ENCODE measurements around the gene HMCN1.

Gene HMCN1

DNA sequence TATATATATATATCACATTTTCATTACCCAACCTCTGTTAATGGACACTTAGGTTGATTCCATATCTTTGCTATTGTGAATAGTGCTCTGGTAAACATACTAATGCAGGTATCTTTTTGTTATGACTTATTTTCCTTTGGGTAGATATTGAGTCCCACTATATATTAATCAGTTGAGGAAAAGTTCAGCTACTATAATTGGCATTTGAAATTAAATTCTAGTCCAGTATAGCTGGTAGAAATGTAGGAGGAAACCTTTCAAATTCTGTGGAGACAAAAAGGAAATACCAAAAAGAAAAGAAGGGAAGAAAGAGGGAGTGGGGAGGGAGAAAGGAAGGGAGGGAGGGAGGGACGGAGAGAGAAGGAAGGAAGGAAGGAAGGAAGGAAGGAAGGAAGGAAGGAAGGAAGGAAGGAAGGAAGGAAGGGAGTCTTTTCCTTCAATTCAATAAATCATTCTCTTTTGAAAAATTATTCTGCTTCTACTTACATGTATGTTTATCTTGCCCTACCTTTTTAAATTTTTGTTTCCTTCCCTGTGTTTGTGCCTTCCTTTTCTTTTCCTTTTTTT is 329.0 kb downstream of the HMCN1 start:
- in situ Hi-C loops (cut with MboI; ENCODE audit: low sequenced_read_pairs) = no loop called here

- in situ Hi-C loops (cut with MboI; ENCODE audit: low sequenced_read_pairs) = no loop called here
These were observed 332.2 kb downstream of the HMCN1 start for GRCh38 chr1:186066411-186066810.

GRCh38 chr1:186073697-186074096 is 339.5 kb downstream of the HMCN1 start:
- in situ Hi-C loops (cut with MboI; ENCODE audit: low sequenced_read_pairs) = no loop called here

- in situ Hi-C loops (cut with MboI; ENCODE audit: low sequenced_read_pairs) = no loop called here
These were observed 341.8 kb downstream of the HMCN1 start for GRCh38 chr1:186076006-186076405.

GRCh38 chr1:186078245-186078644 is 344.1 kb downstream of the HMCN1 start:
- in situ Hi-C loops (cut with MboI; ENCODE audit: low sequenced_read_pairs) = no loop called here

DNA sequence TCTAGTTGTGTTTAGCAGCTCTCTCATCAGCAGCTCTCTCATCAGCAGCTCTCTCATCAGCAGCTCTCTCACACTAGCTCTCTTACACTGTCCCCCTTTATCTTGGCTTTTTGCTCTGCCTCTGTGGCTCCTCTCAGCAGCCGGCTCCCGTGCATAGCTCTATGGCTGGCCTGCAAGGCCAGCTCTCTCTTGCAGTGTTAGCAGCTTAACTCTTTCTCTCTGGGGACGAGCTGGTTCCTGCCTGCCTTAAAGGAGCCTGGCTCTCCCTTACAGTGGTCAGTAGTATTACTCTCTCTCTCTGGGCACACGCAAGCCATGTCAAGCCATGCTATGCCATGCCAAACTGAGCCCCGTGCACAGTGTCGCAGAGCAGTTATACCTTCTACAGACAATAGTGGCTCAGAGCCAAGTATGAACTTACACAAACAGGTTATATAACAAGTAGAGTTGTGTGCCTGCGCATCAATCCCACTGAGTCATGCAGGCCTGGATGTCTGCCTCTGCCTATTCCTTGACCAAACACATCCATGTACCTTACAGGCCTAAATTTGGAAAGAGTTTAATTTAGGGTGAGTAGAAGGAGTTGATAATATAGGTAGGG is 345.0 kb downstream of the HMCN1 start:
- in situ Hi-C loops (cut with MboI; ENCODE audit: low sequenced_read_pairs) = no loop called here

DNA sequence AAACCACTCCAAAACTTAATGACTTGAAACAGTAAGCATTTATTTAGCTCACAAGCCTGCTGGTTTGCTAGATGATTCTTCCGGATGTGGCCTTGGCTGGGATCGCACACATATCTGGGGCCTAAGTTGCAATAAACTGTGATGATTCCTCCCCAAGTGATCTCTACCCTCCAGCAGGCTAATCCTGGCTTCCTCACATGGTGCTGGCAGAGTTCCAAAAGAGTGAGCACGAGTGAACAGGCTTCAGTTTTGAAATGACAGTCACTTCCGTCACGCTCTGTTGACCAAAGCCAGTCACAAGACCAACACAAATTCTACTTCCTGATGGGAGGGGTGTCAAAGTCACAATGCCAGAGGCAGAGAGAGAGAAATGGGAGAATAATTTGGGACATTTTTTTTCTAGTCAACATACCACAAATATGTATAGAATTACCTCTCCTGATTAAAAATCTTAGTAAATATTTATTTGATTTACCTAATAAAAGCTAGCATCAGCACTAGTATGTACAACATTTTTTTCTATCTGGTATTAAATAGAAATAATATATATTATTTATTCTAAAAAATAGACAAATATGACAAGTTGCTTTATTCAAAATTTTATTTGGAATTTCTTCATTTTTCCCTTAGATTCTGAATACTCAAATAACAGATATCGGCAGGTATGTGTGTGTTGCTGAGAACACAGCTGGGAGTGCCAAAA is 348.2 kb downstream of the HMCN1 start:
- in situ Hi-C loops (cut with MboI; ENCODE audit: low sequenced_read_pairs) = no loop called here

- in situ Hi-C loops (cut with MboI; ENCODE audit: low sequenced_read_pairs) = no loop called here
These were observed 352.4 kb downstream of the HMCN1 start for GRCh38 chr1:186086583-186086982.

DNA sequence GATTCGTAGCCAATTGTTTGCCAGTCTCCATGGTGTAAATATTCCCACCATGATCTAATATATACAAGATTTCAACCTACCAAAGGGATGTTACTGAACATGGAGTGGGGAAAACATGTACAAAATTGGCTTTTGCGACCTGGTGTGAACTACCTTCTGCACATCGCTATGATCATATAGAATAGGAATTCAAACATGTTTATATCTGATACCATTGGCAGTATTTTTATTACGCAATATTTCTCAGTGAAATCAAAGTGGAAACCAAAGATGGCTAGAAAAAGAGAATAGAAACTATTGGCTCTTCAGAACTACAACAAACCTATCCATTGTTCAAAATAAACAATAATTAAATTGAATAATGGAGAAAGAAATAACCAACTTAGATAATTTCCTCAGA is 355.7 kb downstream of the HMCN1 start:
- in situ Hi-C loops (cut with MboI; ENCODE audit: low sequenced_read_pairs) = no loop called here

GRCh38 chr1:186091222-186091720 is 357.1 kb downstream of the HMCN1 start:
- in situ Hi-C loops (cut with MboI; ENCODE audit: low sequenced_read_pairs) = no loop called here

- in situ Hi-C loops (cut with MboI; ENCODE audit: low sequenced_read_pairs) = no loop called here
These were observed 359.2 kb downstream of the HMCN1 start for GRCh38 chr1:186093437-186093836.

DNA sequence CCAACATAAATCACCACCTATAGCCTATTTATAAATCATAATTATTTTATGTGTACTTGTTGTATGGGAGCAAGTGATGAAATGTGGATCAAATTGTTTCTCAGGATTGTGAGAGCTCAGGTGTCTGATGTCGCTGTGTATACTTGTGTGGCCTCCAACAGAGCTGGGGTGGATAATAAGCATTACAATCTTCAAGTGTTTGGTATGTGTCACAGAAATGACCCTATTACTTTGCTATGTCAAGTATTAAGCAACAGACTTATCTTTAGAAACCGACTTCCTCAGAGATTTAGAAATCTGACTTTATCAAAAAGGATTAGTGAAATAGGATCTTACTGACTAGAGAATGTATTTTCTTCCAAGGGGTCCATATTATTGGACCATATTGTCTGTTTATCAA is 360.0 kb downstream of the HMCN1 start:
- in situ Hi-C loops (cut with MboI; ENCODE audit: low sequenced_read_pairs) = no loop called here

DNA sequence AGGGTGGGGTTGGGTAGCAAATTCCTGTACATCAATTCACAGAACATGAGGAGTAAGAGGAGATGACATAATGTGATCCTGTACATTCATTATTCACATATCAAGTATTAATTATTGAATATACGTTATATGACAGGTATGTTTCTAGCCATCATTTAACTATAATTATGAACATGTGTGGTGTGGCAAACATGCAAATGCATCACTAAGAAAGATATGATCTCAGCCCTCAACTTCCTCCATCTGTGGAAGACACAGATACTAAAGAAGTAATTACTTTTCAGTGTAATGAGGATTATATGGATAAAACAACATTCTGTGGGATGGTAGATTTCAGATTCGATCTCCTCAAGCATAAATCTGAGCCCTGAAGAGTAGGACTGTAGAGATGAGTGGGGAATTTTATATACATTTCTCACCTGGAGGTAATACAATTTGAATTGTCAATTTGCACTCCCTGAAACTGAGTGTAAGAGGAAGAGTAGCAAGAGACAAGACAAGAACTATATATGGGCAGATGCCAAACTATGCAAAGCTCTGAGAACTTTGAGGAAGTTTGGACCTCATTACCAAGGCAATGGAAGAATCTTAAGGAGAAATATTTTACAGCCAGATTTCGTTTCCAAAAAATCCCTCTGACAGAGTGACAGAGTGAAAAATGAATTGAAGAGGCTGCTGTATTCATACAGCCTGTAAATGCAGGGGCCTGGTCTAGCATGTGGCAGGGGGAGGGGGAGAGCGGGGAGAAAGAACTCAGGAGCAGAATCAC is 365.3 kb downstream of the HMCN1 start:
- in situ Hi-C loops (cut with MboI; ENCODE audit: low sequenced_read_pairs) = no loop called here

DNA sequence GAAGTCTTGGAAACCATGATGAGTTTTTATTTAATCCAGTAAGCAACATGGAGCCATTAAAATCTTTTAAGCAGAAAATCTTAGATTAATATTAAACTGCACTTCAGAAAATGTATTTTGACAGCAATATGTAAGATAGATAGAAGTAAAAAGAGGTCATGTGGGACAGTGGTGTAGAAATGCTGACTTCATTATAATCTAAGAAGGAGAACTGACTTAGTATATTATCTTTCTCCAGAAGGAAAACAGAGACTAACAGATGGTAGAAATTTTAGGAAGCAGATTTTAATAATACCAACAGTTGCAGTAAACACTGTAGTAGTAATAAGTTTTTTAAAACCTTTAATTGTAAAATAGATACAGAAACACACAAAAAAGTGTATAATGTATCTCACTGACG is 367.9 kb downstream of the HMCN1 start:
- in situ Hi-C loops (cut with MboI; ENCODE audit: low sequenced_read_pairs) = no loop called here

DNA sequence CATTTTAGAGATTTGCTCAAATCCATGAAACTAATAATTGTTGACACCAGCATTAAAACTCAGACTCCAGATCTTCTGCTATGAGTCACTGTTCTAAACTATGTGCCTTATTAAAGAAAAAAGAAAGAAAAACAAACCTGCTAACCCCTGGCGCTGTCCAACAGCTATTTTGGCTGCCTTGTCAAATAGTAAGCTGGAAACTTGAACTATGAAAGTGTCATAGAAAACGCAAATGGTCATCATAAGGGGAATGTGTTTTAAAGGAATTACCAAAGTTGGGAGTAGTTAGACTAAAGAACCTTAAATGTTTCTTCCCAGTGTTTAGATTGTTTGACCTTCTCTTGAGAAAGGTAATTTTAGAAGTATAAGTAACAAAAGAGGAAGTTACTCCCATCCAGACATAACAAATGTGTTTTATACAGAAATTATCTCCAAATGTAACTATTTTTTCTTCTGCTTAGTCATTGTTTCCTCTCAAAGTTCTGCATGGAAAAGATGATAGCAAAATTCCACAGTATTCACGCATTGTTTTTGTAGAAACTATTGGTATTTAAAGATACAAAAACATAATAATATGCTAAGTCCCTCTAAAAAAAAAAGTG is 368.5 kb downstream of the HMCN1 start:
- in situ Hi-C loops (cut with MboI; ENCODE audit: low sequenced_read_pairs) = no loop called here

- in situ Hi-C loops (cut with MboI; ENCODE audit: low sequenced_read_pairs) = no loop called here
These were observed 370.3 kb downstream of the HMCN1 start for GRCh38 chr1:186104459-186104858.

- in situ Hi-C loops (cut with MboI; ENCODE audit: low sequenced_read_pairs) = no loop called here
These were observed 378.1 kb downstream of the HMCN1 start for GRCh38 chr1:186112280-186112679.

DNA sequence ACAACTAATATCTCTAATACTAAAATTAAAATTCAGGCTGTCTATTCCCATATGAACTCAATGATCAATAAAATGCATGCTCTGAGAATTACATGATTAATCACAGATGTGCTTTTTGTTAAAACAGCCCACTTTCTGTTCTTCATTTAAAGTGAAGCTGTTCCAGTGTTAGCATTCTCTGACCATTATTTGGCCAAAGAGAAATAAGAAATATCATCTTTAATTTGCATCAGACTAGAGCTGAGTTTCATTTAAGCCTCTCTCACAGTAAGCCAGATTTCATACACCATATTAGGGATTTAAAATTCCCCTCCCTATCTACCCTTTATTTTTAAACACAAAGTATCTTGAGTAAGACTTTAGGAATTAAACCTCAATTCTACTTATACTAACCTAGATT is 379.3 kb downstream of the HMCN1 start:
- in situ Hi-C loops (cut with MboI; ENCODE audit: low sequenced_read_pairs) = no loop called here

DNA sequence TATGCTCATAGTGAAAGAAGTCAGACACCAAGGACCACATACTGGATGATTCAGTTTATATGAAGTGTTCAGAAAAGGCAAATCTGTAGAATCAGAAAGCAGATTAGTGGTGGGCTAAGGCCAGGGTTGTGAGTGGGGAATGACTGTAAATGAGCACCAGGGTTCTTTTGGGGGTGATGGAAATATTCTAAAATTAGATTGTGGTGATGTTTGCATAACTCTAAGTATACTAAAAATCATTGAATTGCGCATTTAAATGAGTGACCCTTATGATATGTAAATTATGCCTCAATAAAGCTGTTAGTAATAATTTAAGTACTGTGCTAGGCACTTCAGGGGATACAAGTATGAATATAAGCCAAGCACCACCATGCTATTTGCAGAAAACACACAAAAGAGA is 384.5 kb downstream of the HMCN1 start:
- in situ Hi-C loops (cut with MboI; ENCODE audit: low sequenced_read_pairs) = no loop called here

GRCh38 chr1:186122837-186123236 is 388.6 kb downstream of the HMCN1 start:
- in situ Hi-C loops (cut with MboI; ENCODE audit: low sequenced_read_pairs) = no loop called here

GRCh38 chr1:186125035-186125434 is 390.8 kb downstream of the HMCN1 start:
- in situ Hi-C loops (cut with MboI; ENCODE audit: low sequenced_read_pairs) = no loop called here
